ENCODE data around the gene LHX4.

LHX4 gene

GRCh38 chr1:180312926-180313325, 82.9 kb downstream of the LHX4 start:
- no peak for DNase-seq

GRCh38 chr1:180327089-180327488, 97.0 kb downstream of the LHX4 start:
- DNase-seq = no peak

All from NCI-H1436 treated with DMSO at 0.1 percent for 48 hours (cell line).